Measurements from ENCODE around the gene RNASEL.
"Not testable (repeated sequence)": the region's sequence is repeated elsewhere in the genome, so short reads cannot be mapped to it uniquely, and the experiment has no call there.

RNASEL gene

DNA sequence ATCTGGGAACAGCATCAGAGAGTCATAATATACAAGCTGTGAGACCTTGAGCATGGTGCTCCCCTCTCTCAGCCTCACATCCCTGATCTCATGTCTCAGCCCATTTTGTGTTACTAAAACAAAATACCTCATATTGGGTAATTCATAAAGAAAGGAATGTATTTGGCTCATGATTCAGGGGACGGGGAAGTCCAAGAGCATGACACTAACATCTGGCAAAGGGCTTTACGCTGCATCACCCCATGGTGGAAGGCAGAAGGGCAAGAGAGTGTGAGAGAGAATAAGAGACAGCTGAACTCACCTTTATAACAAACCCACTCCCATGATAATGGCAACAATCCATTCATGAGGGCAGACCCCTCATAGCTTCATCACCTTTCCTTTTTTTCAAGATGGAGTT lies 36.5 kb downstream of the RNASEL start:
- H3K27ac ChIP-seq (ENCODE audit: low read length) = no peak overlapping the region
- no peaks in the 10 kb centered on the region for H3K4me1 ChIP-seq (ENCODE audit: control insufficient read depth in 1 of 2, insufficient read depth in 2 of 2, low read length in 2 of 2)
- no peaks in the 10 kb centered on the region for H3K27me3 ChIP-seq (ENCODE audit: low read depth, low read length)
- no peak overlapping the region for H3K4me3 ChIP-seq (ENCODE audit: low read depth in 1 of 2, low read length in 2 of 2)
- H3K36me3 ChIP-seq (ENCODE audit: control insufficient read depth in 1 of 2, insufficient read depth in 2 of 2, low read length in 2 of 2) = no peaks in the 10 kb centered on the region
- peaks cover 0 to 6% of the 10 kb centered on the region in 2 donors for H3K9me3 ChIP-seq (ENCODE audit: control insufficient read depth in 1 of 2, low read length in 2 of 2)

DNA sequence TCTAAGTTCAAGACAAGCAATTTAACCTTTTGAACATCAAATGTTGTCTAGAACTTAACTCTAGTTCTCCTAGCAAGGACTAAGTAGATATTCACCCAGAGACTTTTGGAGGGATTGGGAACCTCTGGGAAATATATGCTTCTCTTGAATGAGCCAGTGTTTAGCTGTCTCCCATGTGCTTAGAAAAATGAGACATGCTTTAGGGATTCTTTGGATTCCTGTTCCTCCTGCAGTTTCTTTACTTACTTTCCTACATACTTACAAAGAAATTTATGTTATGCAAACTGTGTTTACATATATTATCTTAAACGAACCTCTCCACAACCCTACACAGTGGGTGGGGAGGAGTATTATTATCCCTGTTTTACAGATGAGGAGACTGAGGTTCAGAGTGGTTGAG lies 39.2 kb downstream of the RNASEL start:
- Histone ChIP-seq H3K4me1 (ENCODE audit: control insufficient read depth in 1 of 2, insufficient read depth in 2 of 2, low read length in 2 of 2) (no peaks in the 10 kb centered on the region), H3K4me3 (ENCODE audit: low read depth in 1 of 2, low read length in 2 of 2) (no peak overlapping the region), H3K27me3 (ENCODE audit: low read depth, low read length) (no peaks in the 10 kb centered on the region), H3K9me3 (ENCODE audit: control insufficient read depth in 1 of 2, low read length in 2 of 2) (peaks cover 0 to 6% of the 10 kb centered on the region in 2 donors), H3K36me3 (ENCODE audit: control insufficient read depth in 1 of 2, insufficient read depth in 2 of 2, low read length in 2 of 2) (no peaks in the 10 kb centered on the region), H3K27ac (ENCODE audit: low read length) (no peak overlapping the region)

GRCh38 chr1:182549346-182549745 lies 39.7 kb downstream of the RNASEL start:
- H3K36me3 ChIP-seq (ENCODE audit: control insufficient read depth in 1 of 2, insufficient read depth in 2 of 2, low read length in 2 of 2) = no peaks in the 10 kb centered on the region
- H3K27me3 ChIP-seq (ENCODE audit: low read depth, low read length) = no peaks in the 10 kb centered on the region
- no peak overlapping the region for H3K4me3 ChIP-seq (ENCODE audit: low read depth in 1 of 2, low read length in 2 of 2)
- H3K27ac ChIP-seq (ENCODE audit: low read length) = no peak overlapping the region
- peaks cover 0 to 6% of the 10 kb centered on the region in 2 donors for H3K9me3 ChIP-seq (ENCODE audit: control insufficient read depth in 1 of 2, low read length in 2 of 2)
- no peaks in the 10 kb centered on the region for H3K4me1 ChIP-seq (ENCODE audit: control insufficient read depth in 1 of 2, insufficient read depth in 2 of 2, low read length in 2 of 2)

GRCh38 chr1:182533896-182534295 lies 55.2 kb downstream of the RNASEL start:
- Histone ChIP-seq H3K9me3 (ENCODE audit: control insufficient read depth in 1 of 2, low read length in 2 of 2) (peaks cover 0 to 5% of the 10 kb centered on the region in 2 donors), H3K36me3 (ENCODE audit: control insufficient read depth in 1 of 2, insufficient read depth in 2 of 2, low read length in 2 of 2) (no peaks in the 10 kb centered on the region), H3K27me3 (ENCODE audit: low read depth, low read length) (no peaks in the 10 kb centered on the region), H3K27ac (ENCODE audit: low read length) (no peak overlapping the region), H3K4me3 (ENCODE audit: low read depth in 1 of 2, low read length in 2 of 2) (no peak overlapping the region), H3K4me1 (ENCODE audit: control insufficient read depth in 1 of 2, insufficient read depth in 2 of 2, low read length in 2 of 2) (no peaks in the 10 kb centered on the region)

DNA sequence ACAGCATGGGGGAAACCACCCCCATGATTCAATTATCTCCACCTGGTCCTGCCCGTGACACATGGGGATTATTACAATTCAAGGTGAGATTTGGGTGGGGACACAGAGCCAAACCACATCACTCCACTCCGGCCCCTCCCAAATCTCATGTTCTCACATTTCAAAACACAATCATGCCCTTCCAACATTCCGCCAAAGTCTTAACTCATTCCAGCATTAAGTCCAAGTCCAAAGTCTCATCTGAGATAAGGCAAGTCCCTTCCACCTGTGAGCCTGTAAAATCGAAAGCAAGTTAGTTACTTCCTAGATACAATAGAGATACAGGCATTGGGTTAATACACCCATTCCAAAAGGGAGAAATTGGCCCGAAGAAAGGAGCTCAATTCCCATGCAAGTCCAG lies 60.9 kb downstream of the RNASEL start:
- H3K9me3 ChIP-seq (ENCODE audit: control insufficient read depth in 1 of 2, low read length in 2 of 2) = peaks cover 10 to 19% of the 10 kb centered on the region in 2 donors
- not testable (repeated sequence) for H3K36me3 ChIP-seq (ENCODE audit: control insufficient read depth in 1 of 2, insufficient read depth in 2 of 2, low read length in 2 of 2); H3K4me3 ChIP-seq (ENCODE audit: low read depth in 1 of 2, low read length in 2 of 2)

DNA sequence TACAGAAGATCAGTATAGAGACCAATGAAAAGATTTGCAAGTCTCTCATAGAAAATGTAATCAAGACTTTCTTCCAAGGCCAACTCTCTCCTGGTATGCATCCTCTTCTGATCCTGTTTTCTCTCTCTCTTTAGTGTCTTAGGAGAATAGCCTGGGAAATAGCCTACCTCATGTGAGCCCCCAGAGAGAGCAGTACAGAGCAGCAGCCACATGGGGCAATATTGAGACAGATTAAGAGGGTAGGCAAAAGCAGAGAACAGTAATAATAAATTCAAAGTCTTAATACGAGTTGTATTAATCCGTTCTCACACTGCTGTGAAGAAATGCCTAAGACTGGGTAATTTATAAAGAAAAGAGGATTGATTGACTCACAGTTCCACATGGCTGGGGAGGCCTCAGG lies 61.4 kb downstream of the RNASEL start:
- H3K36me3 ChIP-seq (ENCODE audit: control insufficient read depth in 1 of 2, insufficient read depth in 2 of 2, low read length in 2 of 2) = no peaks in the 10 kb centered on the region
- H3K27me3 ChIP-seq (ENCODE audit: low read depth, low read length) = no peaks in the 10 kb centered on the region
- no peak overlapping the region for H3K4me3 ChIP-seq (ENCODE audit: low read depth in 1 of 2, low read length in 2 of 2)
- H3K4me1 ChIP-seq (ENCODE audit: control insufficient read depth in 1 of 2, insufficient read depth in 2 of 2, low read length in 2 of 2) = no peaks in the 10 kb centered on the region
- H3K27ac ChIP-seq (ENCODE audit: low read length) = no peak overlapping the region
- peaks cover 10 to 19% of the 10 kb centered on the region in 2 donors for H3K9me3 ChIP-seq (ENCODE audit: control insufficient read depth in 1 of 2, low read length in 2 of 2)

More for the DNA sequence above, 60.9 kb downstream of the RNASEL start:
- not testable (repeated sequence) for H3K27me3 ChIP-seq (ENCODE audit: low read depth, low read length); H3K27ac ChIP-seq (ENCODE audit: low read length); H3K4me1 ChIP-seq (ENCODE audit: control insufficient read depth in 1 of 2, insufficient read depth in 2 of 2, low read length in 2 of 2)

DNA sequence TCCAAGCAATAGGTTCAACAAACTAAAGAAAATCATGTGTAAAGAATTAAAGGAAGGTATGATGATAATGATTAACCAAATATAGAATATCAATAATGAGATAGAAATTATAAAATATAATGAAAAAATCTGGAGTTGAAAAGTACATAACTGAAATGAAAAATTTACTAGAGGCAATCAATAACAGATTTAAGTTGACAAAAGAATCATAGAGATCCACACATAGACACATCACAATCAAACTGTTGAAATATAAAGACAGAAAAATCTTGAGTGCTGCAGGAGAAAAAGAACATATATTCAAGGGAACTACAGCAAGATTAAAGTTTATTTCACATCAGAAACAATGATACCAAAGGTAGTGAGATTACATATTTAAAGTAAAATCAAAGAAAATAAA lies 63.7 kb downstream of the RNASEL start:
- H3K27me3 ChIP-seq (ENCODE audit: low read depth, low read length) = no peaks in the 10 kb centered on the region
- H3K27ac ChIP-seq (ENCODE audit: low read length) = no peak overlapping the region
- peaks cover 10 to 19% of the 10 kb centered on the region in 2 donors for H3K9me3 ChIP-seq (ENCODE audit: control insufficient read depth in 1 of 2, low read length in 2 of 2)
- H3K4me3 ChIP-seq (ENCODE audit: low read depth in 1 of 2, low read length in 2 of 2) = no peak overlapping the region
- H3K4me1 ChIP-seq (ENCODE audit: control insufficient read depth in 1 of 2, insufficient read depth in 2 of 2, low read length in 2 of 2) = no peaks in the 10 kb centered on the region
- no peaks in the 10 kb centered on the region for H3K36me3 ChIP-seq (ENCODE audit: control insufficient read depth in 1 of 2, insufficient read depth in 2 of 2, low read length in 2 of 2)
